Measurements from ENCODE around the gene MRTO4.

DNA sequence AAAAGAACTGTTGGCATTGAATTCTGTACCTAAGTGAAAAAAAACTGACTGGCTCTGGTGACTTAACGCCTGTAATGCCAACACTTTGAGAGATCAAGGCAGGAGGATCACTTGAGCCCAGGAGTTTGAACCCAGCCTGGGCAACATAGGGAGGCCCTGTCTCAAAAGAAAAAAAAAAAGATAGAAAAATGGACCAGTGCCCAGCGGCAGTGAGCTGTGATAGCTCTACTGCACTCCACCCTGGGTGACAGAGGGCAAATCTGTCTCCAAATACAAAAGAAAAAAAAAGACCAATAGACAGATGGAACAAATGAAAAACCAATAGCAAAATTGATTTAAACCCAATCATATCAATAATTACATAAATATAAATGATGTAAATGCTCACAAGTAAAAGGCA is 37.6 kb downstream of the MRTO4 start:
- TF ChIP-seq CBX3 (IDR thresholded peaks at IDR 0.05; ENCODE audit: low read depth) (no peak), EZH2 (IDR thresholded peaks at IDR 0.05) (no peak), ZNF274 (IDR thresholded peaks at IDR 0.05; ENCODE audit: low read depth, low read length) (no peak), SIN3A (IDR thresholded peaks at IDR 0.05; ENCODE audit: low read depth) (no peak), EZH2phosphoT487 (IDR thresholded peaks at IDR 0.05; ENCODE audit: borderline replicate concordance) (no peak), POLR2A (IDR thresholded peaks at IDR 0.05; ENCODE audit: borderline replicate concordance, extremely low read depth, insufficient read depth, insufficient read length) (no peak), JUND (IDR thresholded peaks at IDR 0.05) (no peak), EGR1 (IDR thresholded peaks at IDR 0.05; ENCODE audit: low read depth) (no peak)
- TF ChIP-seq, protein P1, sequence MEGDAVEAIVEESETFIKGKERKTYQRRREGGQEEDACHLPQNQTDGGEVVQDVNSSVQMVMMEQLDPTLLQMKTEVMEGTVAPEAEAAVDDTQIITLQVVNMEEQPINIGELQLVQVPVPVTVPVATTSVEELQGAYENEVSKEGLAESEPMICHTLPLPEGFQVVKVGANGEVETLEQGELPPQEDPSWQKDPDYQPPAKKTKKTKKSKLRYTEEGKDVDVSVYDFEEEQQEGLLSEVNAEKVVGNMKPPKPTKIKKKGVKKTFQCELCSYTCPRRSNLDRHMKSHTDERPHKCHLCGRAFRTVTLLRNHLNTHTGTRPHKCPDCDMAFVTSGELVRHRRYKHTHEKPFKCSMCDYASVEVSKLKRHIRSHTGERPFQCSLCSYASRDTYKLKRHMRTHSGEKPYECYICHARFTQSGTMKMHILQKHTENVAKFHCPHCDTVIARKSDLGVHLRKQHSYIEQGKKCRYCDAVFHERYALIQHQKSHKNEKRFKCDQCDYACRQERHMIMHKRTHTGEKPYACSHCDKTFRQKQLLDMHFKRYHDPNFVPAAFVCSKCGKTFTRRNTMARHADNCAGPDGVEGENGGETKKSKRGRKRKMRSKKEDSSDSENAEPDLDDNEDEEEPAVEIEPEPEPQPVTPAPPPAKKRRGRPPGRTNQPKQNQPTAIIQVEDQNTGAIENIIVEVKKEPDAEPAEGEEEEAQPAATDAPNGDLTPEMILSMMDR (IDR thresholded peaks at IDR 0.05 in 2 of 3, conservative IDR thresholded peaks at IDR 0.05 in 1 of 3; ENCODE audit: borderline replicate concordance in 1 of 3, insufficient read depth in 1 of 3, low read depth in 2 of 3, low read length in 2 of 3) = no peak
- TF ChIP-seq, protein P2, sequence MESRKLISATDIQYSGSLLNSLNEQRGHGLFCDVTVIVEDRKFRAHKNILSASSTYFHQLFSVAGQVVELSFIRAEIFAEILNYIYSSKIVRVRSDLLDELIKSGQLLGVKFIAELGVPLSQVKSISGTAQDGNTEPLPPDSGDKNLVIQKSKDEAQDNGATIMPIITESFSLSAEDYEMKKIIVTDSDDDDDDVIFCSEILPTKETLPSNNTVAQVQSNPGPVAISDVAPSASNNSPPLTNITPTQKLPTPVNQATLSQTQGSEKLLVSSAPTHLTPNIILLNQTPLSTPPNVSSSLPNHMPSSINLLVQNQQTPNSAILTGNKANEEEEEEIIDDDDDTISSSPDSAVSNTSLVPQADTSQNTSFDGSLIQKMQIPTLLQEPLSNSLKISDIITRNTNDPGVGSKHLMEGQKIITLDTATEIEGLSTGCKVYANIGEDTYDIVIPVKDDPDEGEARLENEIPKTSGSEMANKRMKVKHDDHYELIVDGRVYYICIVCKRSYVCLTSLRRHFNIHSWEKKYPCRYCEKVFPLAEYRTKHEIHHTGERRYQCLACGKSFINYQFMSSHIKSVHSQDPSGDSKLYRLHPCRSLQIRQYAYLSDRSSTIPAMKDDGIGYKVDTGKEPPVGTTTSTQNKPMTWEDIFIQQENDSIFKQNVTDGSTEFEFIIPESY (IDR thresholded peaks at IDR 0.05; ENCODE audit: extremely low read depth, insufficient replicate concordance, low read length) = no peak
